NB4 (cell line): Measurements from ENCODE around the gene TLR2.

ENCODE experiments used
- POLR2A ChIP-seq: IDR thresholded peaks from 2 replicates; pipeline ENCODE4 v1.6.1; 2011; ENCODE audit warnings: mild to moderate bottlenecking; ENCODE audit not compliant: insufficient read length; ENCODE audit errors: extremely low read depth
- TF ChIP-seq, protein P1 (sequence below): IDR thresholded peaks from one replicate; pipeline ENCODE4 v1.5.1; 2012; ENCODE audit warnings: low read depth, low read length

DNA sequence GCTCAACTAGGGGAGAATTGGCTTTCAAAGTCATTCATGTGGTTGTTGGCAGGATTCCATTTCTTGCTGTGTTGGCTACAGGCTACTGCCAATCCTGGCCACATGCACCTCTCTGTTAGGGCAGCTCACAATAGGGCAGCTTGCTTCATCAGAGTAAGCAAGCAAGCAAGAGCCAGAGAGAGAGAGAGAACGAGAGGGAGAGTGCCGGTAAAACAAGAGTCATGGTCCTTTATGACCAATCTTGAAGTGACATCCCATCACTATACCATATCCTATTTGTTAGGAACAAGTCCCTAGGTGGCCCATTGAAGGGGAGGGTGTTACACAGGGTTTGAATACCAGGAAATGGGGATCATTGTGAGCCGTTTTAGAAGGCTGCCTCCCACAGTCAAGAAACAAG, 33.0 kb upstream of the TLR2 start:
- no peak for TF ChIP-seq POLR2A
- TF ChIP-seq, protein P1, sequence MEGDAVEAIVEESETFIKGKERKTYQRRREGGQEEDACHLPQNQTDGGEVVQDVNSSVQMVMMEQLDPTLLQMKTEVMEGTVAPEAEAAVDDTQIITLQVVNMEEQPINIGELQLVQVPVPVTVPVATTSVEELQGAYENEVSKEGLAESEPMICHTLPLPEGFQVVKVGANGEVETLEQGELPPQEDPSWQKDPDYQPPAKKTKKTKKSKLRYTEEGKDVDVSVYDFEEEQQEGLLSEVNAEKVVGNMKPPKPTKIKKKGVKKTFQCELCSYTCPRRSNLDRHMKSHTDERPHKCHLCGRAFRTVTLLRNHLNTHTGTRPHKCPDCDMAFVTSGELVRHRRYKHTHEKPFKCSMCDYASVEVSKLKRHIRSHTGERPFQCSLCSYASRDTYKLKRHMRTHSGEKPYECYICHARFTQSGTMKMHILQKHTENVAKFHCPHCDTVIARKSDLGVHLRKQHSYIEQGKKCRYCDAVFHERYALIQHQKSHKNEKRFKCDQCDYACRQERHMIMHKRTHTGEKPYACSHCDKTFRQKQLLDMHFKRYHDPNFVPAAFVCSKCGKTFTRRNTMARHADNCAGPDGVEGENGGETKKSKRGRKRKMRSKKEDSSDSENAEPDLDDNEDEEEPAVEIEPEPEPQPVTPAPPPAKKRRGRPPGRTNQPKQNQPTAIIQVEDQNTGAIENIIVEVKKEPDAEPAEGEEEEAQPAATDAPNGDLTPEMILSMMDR, result no peak
